GF-D8 (cell line): ENCODE data around the gene EPHA7.

Experiments
- DNase-seq: peaks from one replicate; lab custom pipeline; 2025; lab: John Stamatoyannopoulos, UW

Gene EPHA7

GRCh38 chr6:93248631-93249030 is 170.7 kb downstream of the EPHA7 start:
- no peak for DNase-seq

GRCh38 chr6:93243231-93243778 is 176.1 kb downstream of the EPHA7 start:
- no peak for DNase-seq

GRCh38 chr6:93242049-93242448 is 177.3 kb downstream of the EPHA7 start:
- no peak for DNase-seq

GRCh38 chr6:93238632-93239031 is 180.7 kb downstream of the EPHA7 start:
- no peak for DNase-seq

GRCh38 chr6:93235775-93236174 is 183.6 kb downstream of the EPHA7 start:
- DNase-seq: no peak

- DNase-seq: no peak
Measured at GRCh38 chr6:93226822-93227221, 192.5 kb downstream of the EPHA7 start.

GRCh38 chr6:93222071-93222851 is 197.1 kb downstream of the EPHA7 start:
- DNase-seq: no peak

GRCh38 chr6:93219447-93219846 is 199.9 kb downstream of the EPHA7 start:
- DNase-seq: no peak

GRCh38 chr6:93218096-93218495 is 201.3 kb downstream of the EPHA7 start:
- DNase-seq: no peak

GRCh38 chr6:93213028-93213427 is 206.3 kb downstream of the EPHA7 start:
- no peak for DNase-seq

- no peak for DNase-seq
Measured at GRCh38 chr6:93210908-93211307, 208.5 kb downstream of the EPHA7 start.

- DNase-seq: no peak
Measured at GRCh38 chr6:93209358-93209757, 210.0 kb downstream of the EPHA7 start.

GRCh38 chr6:93196406-93196970 is 222.9 kb downstream of the EPHA7 start:
- DNase-seq: no peak

- DNase-seq: no peak
Measured at GRCh38 chr6:93194480-93194879, 224.9 kb downstream of the EPHA7 start.

- DNase-seq: no peak
Measured at GRCh38 chr6:93193868-93194267, 225.5 kb downstream of the EPHA7 start.
